GM12878 (cell line): Measurements from ENCODE around the gene PHF2. TPM values are rescaled to one million over a fixed set of nuclear protein-coding genes. Genes with fewer than 3 reads are reported as not detected.

Source experiments
- ATAC-seq: fragments of 200-7000 bp; cut with Tn5 transposase; 3 replicates; pipeline ENCODE4 v1.9.1; 2020; ENCODE audit warnings: mild to moderate bottlenecking, moderate library complexity
- BruUV-seq: library from RNA; stranded (reverse); fragments of 400-500 nt; replicated peaks from 2 replicates; lab custom pipeline; 2021; lab: Mats Ljungman, UMichigan
- CTCF ChIA-PET: fragments of 300-600 bp; sonication (Branson Sonifier 250); formaldehyde crosslinking; extraction: SDS; loops from one replicate; lab custom pipeline; 2021; ENCODE audit warnings: inconsistent platforms; lab: Yijun Ruan, JAX
- POLR2A ChIA-PET: fragments of 350-600 bp; formaldehyde crosslinking; extraction: SDS; loops from one replicate; lab custom pipeline; 2021; ENCODE audit warnings: inconsistent platforms; lab: Charles Lee
- RAD21 ChIA-PET: fragments of 300-600 bp; sonication (Branson Sonifier 250); formaldehyde crosslinking; loops from one replicate; lab custom pipeline; 2023; ENCODE audit warnings: antibody characterized with exemption; ENCODE audit not compliant: unreplicated experiment; lab: Charles Lee
- SMC1A ChIA-PET: fragments of 300-600 bp; sonication (Branson Sonifier 250); formaldehyde crosslinking; loops from one replicate; lab custom pipeline; 2023; ENCODE audit not compliant: unreplicated experiment, uncharacterized antibody; lab: Charles Lee
- DNase-seq: peaks from one replicate; pipeline ENCODE4 v3.0.0-alpha.2; 2011; ENCODE audit warnings: low read depth, low spot score
- FAIRE-seq: peaks from 3 replicates; lab custom pipeline; 2011; peaks lifted over from hg19 to GRCh38; lab: Jason Lieb, UNC
- H2AFZ ChIP-seq: 2 replicates; pipeline ENCODE4 v1.6.0; 2011; ENCODE audit warnings: low read depth, low read length, control low read depth; ENCODE audit not compliant: control insufficient read depth
- H3K27ac ChIP-seq: 2 replicates; pipeline ENCODE4 v1.5.1; 2011; ENCODE audit warnings: control low read depth; ENCODE audit not compliant: control insufficient read depth, insufficient read depth
- H3K27me3 ChIP-seq, 2 experiments: replicated peaks in 1 of 2; 2 replicates each; pipeline versions ENCODE4 v1.6.0 to v1.6.1; 2011; ENCODE audit warnings: low read length in 1 of 2; ENCODE audit not compliant: control insufficient read depth in 2 of 2, insufficient read depth in 2 of 2
- H3K36me3 ChIP-seq, 2 experiments: 2 replicates each; pipeline ENCODE4 v1.5.1; 2011; ENCODE audit warnings: low read length in 1 of 2; ENCODE audit not compliant: control insufficient read depth in 2 of 2, insufficient read depth in 2 of 2
- H3K4me1 ChIP-seq: 2 replicates; pipeline ENCODE4 v1.6.1; 2011; ENCODE audit warnings: mild to moderate bottlenecking, low read length, moderate library complexity, mixed read lengths; ENCODE audit not compliant: control insufficient read depth, insufficient read depth
- H3K4me2 ChIP-seq: 2 replicates; pipeline ENCODE4 v1.6.0; 2011; ENCODE audit warnings: control low read depth; ENCODE audit not compliant: control insufficient read depth, insufficient read depth
- H3K4me3 ChIP-seq: fragments of 200-600 bp; sonication (generic); 2 replicates; pipeline ENCODE4 v1.5.1; 2016
- H3K79me2 ChIP-seq: 2 replicates; pipeline ENCODE4 v1.6.0; 2011; ENCODE audit warnings: low read length; ENCODE audit not compliant: control insufficient read depth, insufficient read depth
- H3K9ac ChIP-seq: 2 replicates; pipeline ENCODE4 v1.8.0; 2011; ENCODE audit warnings: low read length, control low read depth, mixed read lengths; ENCODE audit not compliant: control insufficient read depth, insufficient read depth
- H3K9me3 ChIP-seq: replicated peaks from 3 replicates; pipeline ENCODE4 v1.5.1; 2011; ENCODE audit warnings: mild to moderate bottlenecking, low read length; ENCODE audit not compliant: control insufficient read depth, insufficient read depth
- H4K20me1 ChIP-seq: 2 replicates; pipeline ENCODE4 v1.6.0; 2011; ENCODE audit not compliant: control insufficient read depth, insufficient read depth
- BHLHE40 ChIP-seq, 2 experiments: fragments of 450-650 bp in 1 of 2; IDR thresholded peaks; 2 replicates each; pipeline ENCODE4 v1.6.1; 2011 to 2017; ENCODE audit warnings: low read depth in 2 of 2, borderline replicate concordance in 1 of 2, improper control_type of control experiment in 1 of 2, low read length in 1 of 2, mild to moderate bottlenecking in 1 of 2
- BMI1 ChIP-seq: fragments of 450-650 bp; IDR thresholded peaks from 2 replicates; pipeline ENCODE4 v1.6.1; 2016; ENCODE audit warnings: mild to moderate bottlenecking, moderate library complexity, borderline replicate concordance
- CBFB ChIP-seq: IDR thresholded peaks from 2 replicates; pipeline ENCODE4 v1.6.1; 2016; ENCODE audit warnings: antibody characterized with exemption, low read depth
- ELK1 ChIP-seq: IDR thresholded peaks from 2 replicates; pipeline ENCODE4 v1.6.1; 2012; ENCODE audit warnings: low read depth, low read length, improper control_type of control experiment
- EP300 ChIP-seq, 2 experiments: fragments of 150-350 bp in 1 of 2; IDR thresholded peaks; 2 replicates each; pipeline ENCODE4 v1.6.1; 2011 to 2012; ENCODE audit warnings: low read depth in 2 of 2, low read length in 2 of 2, borderline replicate concordance in 1 of 2, improper control_type of control experiment in 1 of 2, inconsistent platforms in 1 of 2; ENCODE audit not compliant: control insufficient read depth in 1 of 2
- FOXM1 ChIP-seq: IDR thresholded peaks from 2 replicates; pipeline ENCODE4 v1.6.1; 2012; ENCODE audit warnings: low read depth, mild to moderate bottlenecking, inconsistent platforms, low read length, moderate library complexity
- IRF5 ChIP-seq: fragments of 450-650 bp; IDR thresholded peaks from 2 replicates; pipeline ENCODE4 v1.6.1; 2017; ENCODE audit warnings: borderline replicate concordance
- NFYB ChIP-seq: IDR thresholded peaks from 2 replicates; pipeline ENCODE4 v1.6.1; 2011; ENCODE audit warnings: low read depth, mild to moderate bottlenecking, low read length, improper control_type of control experiment, moderate library complexity; ENCODE audit not compliant: insufficient read depth
- NR2C1 ChIP-seq: fragments of 450-650 bp; IDR thresholded peaks from 2 replicates; pipeline ENCODE4 v1.6.1; 2017; ENCODE audit warnings: antibody characterized with exemption, mild to moderate bottlenecking, moderate library complexity
- RELA ChIP-seq: fragments of 450-650 bp; IDR thresholded peaks from 2 replicates; pipeline ENCODE4 v1.8.0; 2014; ENCODE audit warnings: borderline replicate concordance; ENCODE audit not compliant: partially characterized antibody
- SIN3A ChIP-seq: IDR thresholded peaks from 2 replicates; pipeline ENCODE4 v1.6.1; 2012; ENCODE audit warnings: low read depth, low read length, improper control_type of control experiment
- SRF ChIP-seq, 2 experiments: IDR thresholded peaks; 2 replicates each; pipeline ENCODE4 v1.6.1; 2011; ENCODE audit warnings: low read depth in 2 of 2, low read length in 2 of 2, mild to moderate bottlenecking in 1 of 2, moderate library complexity in 1 of 2
- TARDBP ChIP-seq: IDR thresholded peaks from 2 replicates; pipeline ENCODE4 v1.6.1; 2016; ENCODE audit warnings: borderline replicate concordance
- TCF12 ChIP-seq: IDR thresholded peaks from 2 replicates; pipeline ENCODE4 v1.6.1; 2011; ENCODE audit warnings: low read depth, mild to moderate bottlenecking, low read length
- ZNF622 ChIP-seq: fragments of 450-650 bp; IDR thresholded peaks from 2 replicates; pipeline ENCODE4 v1.6.1; 2017; ENCODE audit warnings: mild to moderate bottlenecking, inconsistent platforms
- ZZZ3 ChIP-seq: IDR thresholded peaks from 2 replicates; pipeline ENCODE4 v1.6.1; 2011; ENCODE audit warnings: low read depth; ENCODE audit not compliant: control insufficient read depth, insufficient read length
- WGBS: methylation state at CpG from one replicate; pipeline ENCODE4 v1.1.6; 2016; ENCODE audit warnings: low lambda C conversion rate; ENCODE audit not compliant: insufficient replicate concordance, insufficient coverage; ENCODE audit errors: missing lambda C conversion rate; 5-methylcytosine and 5-hydroxymethylcytosine counted together
- in situ Hi-C: fragments of 300-500 bp; cut with MboI; formaldehyde crosslinking; loops from 9 replicates; pipeline ENCODE4 v1.14.3; 2018; ENCODE audit warnings: mixed read lengths
- intact Hi-C: fragments of 100-400 bp; cut with micrococcal nuclease; formaldehyde crosslinking; loops from one replicate; pipeline ENCODE4 v1.14.2; 2022; ENCODE audit not compliant: unreplicated experiment
- polyA plus RNA-seq, 11 experiments: library from polyadenylated mRNA; depleted of rRNA in 4 of 11; unstranded in 6 of 11; stranded (reverse) in 5 of 11; fragments of >200 nt; fragmentation: Nextera tagmentation in 4 of 11; fragmentation: Illumina TruSeq in 1 of 11; extraction: Ambion mirVana in 4 of 11; extraction: Trizol in 1 of 11; gene quantifications; 1 replicate in 1 of 11; 2 replicates in 10 of 11; pipeline versions ENCODE4 v1.2.1 to v1.2.3, GENCODE V29; 2011 to 2016; ENCODE audit warnings: inconsistent platforms in 2 of 11, missing spikeins in 2 of 11, low read depth in 1 of 11
- total RNA-seq, 4 experiments: library from RNA; depleted of rRNA in 3 of 4; stranded (reverse); fragments of >200 nt in 3 of 4; fragmentation: Illumina TruSeq in 1 of 4; extraction: Trizol in 1 of 4; gene quantifications; 2 replicates each; pipeline versions ENCODE4 v1.2.1 to v1.2.3, GENCODE V29; 2013 to 2021

PHF2 gene
- total and polyA plus RNA-seq, 10 of the 15 experiments (the other 5 are each of a cell fraction or from before 2014, with no cell fraction given) = 0.34 to 13.3 (median 5.5) TPM

GRCh38 chr9:93560991-93561390 is 15.4 kb upstream of the PHF2 start:
- no peak overlapping the region for H3K4me2 ChIP-seq
- no peaks in the 10 kb centered on the region; the same call in 1 of the 2 replicates for H3K4me1 ChIP-seq
- no peaks in the 10 kb centered on the region for H3K9me3 ChIP-seq
- peaks cover 24 to 35% of the 10 kb centered on the region in 2 experiments for H3K36me3 ChIP-seq
- H2AFZ ChIP-seq = no peak overlapping the region
- ATAC-seq = no peak
- H3K79me2 ChIP-seq = no peaks in the 10 kb centered on the region
- ChIA-PET POLR2A (no interaction called here), RAD21 (no interaction called here), SMC1A (interaction anchor here (0.9 to 1.2 kb wide), 2 partner anchors 9 to 10 kb away, joined by 3 to 4 read pairs; no protein-coding TSS in a partner anchor), CTCF (no interaction called here)
- no peak overlapping the region for H3K4me3 ChIP-seq
- BruUV-seq = no TSS peak
- H3K27me3 ChIP-seq = no peaks in the 10 kb centered on the region
- intact Hi-C loops = no loop called here
- TF ChIP-seq CBFB = no peak
- no peak for TF ChIP-seq ZNF622
- H3K27ac ChIP-seq = no peak overlapping the region
- in situ Hi-C loops = no loop called here
- WGBS = 100% methylated on average over 5 of the region's 5 CpGs
- no peaks in the 10 kb centered on the region for H4K20me1 ChIP-seq
- no peak for FAIRE-seq
- DNase-seq = no peak
- no peak overlapping the region for H3K9ac ChIP-seq

GRCh38 chr9:93562157-93562556 is 14.2 kb upstream of the PHF2 start:
- H3K4me3 ChIP-seq = no peak overlapping the region
- in situ Hi-C loops (no loop called here), intact Hi-C loops (no loop called here)
- 0 out of 2 replicates have a peak, but pooled peaks cover under 1% of the 10 kb centered on the region for H3K79me2 ChIP-seq
- H3K4me1 ChIP-seq = peaks cover under 1% of the 10 kb centered on the region
- H4K20me1 ChIP-seq = no peaks in the 10 kb centered on the region
- RAD21 ChIA-PET = no interaction called here
- no peaks in the 10 kb centered on the region for H3K9me3 ChIP-seq
- no TSS peak for BruUV-seq
- WGBS = 72% methylated on average over 2 of the region's 2 CpGs
- no peak overlapping the region for H3K4me2 ChIP-seq
- H2AFZ ChIP-seq = no peak overlapping the region
- POLR2A ChIA-PET = no interaction called here
- no peak for ATAC-seq
- CTCF ChIA-PET = no interaction called here
- no peak for DNase-seq
- SMC1A ChIA-PET = no interaction called here
- no peak for FAIRE-seq
- H3K27ac ChIP-seq = no peak overlapping the region
- H3K9ac ChIP-seq = no peak overlapping the region
- H3K36me3 ChIP-seq = peaks cover 24 to 35% of the 10 kb centered on the region in 2 experiments
- H3K27me3 ChIP-seq = no peaks in the 10 kb centered on the region
- TF ChIP-seq BMI1 = no peak
- TF ChIP-seq SIN3A = no peak
- TF ChIP-seq ZZZ3 = no peak
- no peak for TF ChIP-seq TARDBP
- no peak for TF ChIP-seq NR2C1
- no peak for TF ChIP-seq FOXM1
- TF ChIP-seq NFYB = no peak
- no peak for TF ChIP-seq TCF12
- TF ChIP-seq ELK1 = no peak
- no peak for TF ChIP-seq BHLHE40 (IDR thresholded peaks at IDR 0.05; ENCODE audit: borderline replicate concordance in 1 of 2, low read depth in 2 of 2, low read length in 1 of 2)
- no peak for TF ChIP-seq IRF5
- TF ChIP-seq EP300 (IDR thresholded peaks at IDR 0.05; ENCODE audit: borderline replicate concordance in 1 of 2, control insufficient read depth in 1 of 2, low read depth in 2 of 2, low read length in 2 of 2) = no peak
- TF ChIP-seq RELA = no peak
- no peak for TF ChIP-seq SRF (IDR thresholded peaks at IDR 0.05; ENCODE audit: low read depth in 2 of 2, low read length in 2 of 2)
